ENCODE measurements around the gene EIF3K.

- TF ChIP-seq POLR2AphosphoS5 (IDR thresholded peaks at IDR 0.05; ENCODE audit: borderline replicate concordance, low read depth, low read length) (no peak), EZH2 (IDR thresholded peaks at IDR 0.05) (no peak)
Observed at GRCh38 chr19:38679839-38680238, 60.9 kb downstream of the EIF3K start.

Measured in SK-N-MC (cell line).